ENCODE results near the gene A2M. TPM values are rescaled to one million over a fixed set of nuclear protein-coding genes. Genes with fewer than 3 reads are reported as not detected.

Gene A2M
- total and polyA plus RNA-seq, 2 of the 8 experiments (the other 6 are each of a cell fraction or from before 2014, with no cell fraction given), result 0.15 TPM; not detected in 1

DNA sequence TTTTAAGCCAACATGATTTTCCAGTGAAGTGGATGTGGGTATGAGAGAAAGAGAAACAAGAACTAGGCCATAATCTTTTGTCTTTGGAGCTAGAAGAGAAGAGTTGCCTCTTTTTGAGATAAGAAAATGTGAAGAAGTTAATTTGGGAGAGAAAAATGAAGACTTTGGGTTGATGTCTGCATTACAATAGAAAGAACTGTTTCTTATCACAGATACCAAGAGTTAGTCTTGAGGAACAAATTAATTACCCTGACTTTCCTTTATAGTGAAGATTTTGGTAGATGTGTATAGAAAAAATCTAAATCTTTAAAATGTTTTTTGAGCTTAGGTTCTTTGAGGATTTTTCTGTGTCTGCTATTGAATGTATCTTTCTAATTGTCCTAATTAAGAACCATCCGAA, 4.2 kb downstream of the A2M start:
- Histone ChIP-seq H3K79me2 (ENCODE audit: control insufficient read depth in 1 of 2, insufficient read depth in 2 of 2, low read length in 2 of 2) (no peaks in the 10 kb centered on the region), H3K4ac (replicated peaks; ENCODE audit: insufficient read length, low read depth, low read length) (no peak overlapping the region), H3K23ac (ENCODE audit: insufficient read length) (no peak overlapping the region), H3K4me3 (ENCODE audit: extremely low read depth in 1 of 4, insufficient read depth in 2 of 4, low read depth in 3 of 4, low read length in 4 of 4) (no peak overlapping the region), H4K5ac (ENCODE audit: insufficient read length, low read depth, low read length) (no peak overlapping the region), H2BK5ac (ENCODE audit: low read depth, low read length) (no peak overlapping the region), H3K56ac (replicated peaks; ENCODE audit: insufficient read length, low read depth, low read length) (no peak overlapping the region), H3K23me2 (ENCODE audit: low read depth, low read length) (no peaks in the 10 kb centered on the region), H4K20me1 (replicated peaks in 1 of 2; ENCODE audit: control insufficient read depth in 1 of 2, insufficient read depth in 2 of 2, low read length in 2 of 2) (no peaks in the 10 kb centered on the region), H3K18ac (ENCODE audit: extremely low read depth, low read length) (no peak overlapping the region), H4K91ac (replicated peaks; ENCODE audit: insufficient read length, low read length) (no peak overlapping the region), H2BK120ac (replicated peaks; ENCODE audit: low read depth, low read length) (no peak overlapping the region), H2AK5ac (ENCODE audit: low read depth, low read length) (no peak overlapping the region), H3K36me3 (ENCODE audit: control insufficient read depth in 2 of 4, insufficient read depth in 4 of 4, low read length in 3 of 4) (no peaks in the 10 kb centered on the region), H3K27ac (ENCODE audit: low read depth, low read length) (no peak overlapping the region), H3K4me2 (ENCODE audit: insufficient read depth in 1 of 2, low read depth in 2 of 2, low read length in 2 of 2) (no peak overlapping the region), H3K79me1 (ENCODE audit: low read depth, low read length) (no peaks in the 10 kb centered on the region), H3K27me3 (replicated peaks in 1 of 4; ENCODE audit: control insufficient read depth in 3 of 4, extremely low read depth in 1 of 4, insufficient read depth in 3 of 4, low read length in 3 of 4) (no peaks in the 10 kb centered on the region), H3K14ac (ENCODE audit: insufficient read length) (no peak overlapping the region), H4K8ac (ENCODE audit: extremely low read depth, insufficient read depth, low read length) (no peak overlapping the region), H2AFZ (ENCODE audit: low read length) (no peak overlapping the region), H2BK15ac (ENCODE audit: low read length) (no peak overlapping the region), H2BK20ac (ENCODE audit: low read length) (no peak overlapping the region), H3K4me1 (replicated peaks in 1 of 4; ENCODE audit: control insufficient read depth in 3 of 4, insufficient read depth in 4 of 4, low read length in 3 of 4) (no peaks in the 10 kb centered on the region; a peak in 1 of 7 replicates), H3K9ac (replicated peaks in 1 of 4; ENCODE audit: extremely low read depth in 1 of 4, low read depth in 3 of 4, low read length in 3 of 4) (no peak overlapping the region), H2BK12ac (ENCODE audit: low read depth, low read length) (no peak overlapping the region), H3K9me3 (ENCODE audit: insufficient read depth in 2 of 2, low read depth in 1 of 2, low read length in 1 of 2) (no peaks in the 10 kb centered on the region)
- WGBS, 2 experiments (ENCODE audit: extremely low coverage in 1 of 2, insufficient coverage in 1 of 2, insufficient read length in 1 of 2, insufficient replicate concordance in 2 of 2, low coverage in 1 of 2, low lambda C conversion rate in 2 of 2, missing lambda C conversion rate in 1 of 2), result 84% methylated on average over 1 of the region's 1 CpG; no CpG with 5 or more reads in 1 of the 2 experiments
- ChIA-PET POLR2A (ENCODE audit: partially characterized antibody) (no interaction called here), CTCF (ENCODE audit: partially characterized antibody) (interaction anchor here (0.8 to 1.5 kb wide), 5 partner anchors 8 to 73 kb away, joined by 3 to 5 read pairs (median 3); no protein-coding TSS in a partner anchor)
- FAIRE-seq (no peak), DNase-seq (ENCODE audit: low read depth in 1 of 2, low spot score in 2 of 2) (no peak)
- no peak for TF ChIP-seq RBBP5 (IDR thresholded peaks at IDR 0.05; ENCODE audit: borderline replicate concordance, low read depth, low read length)
- TF ChIP-seq, protein P1, sequence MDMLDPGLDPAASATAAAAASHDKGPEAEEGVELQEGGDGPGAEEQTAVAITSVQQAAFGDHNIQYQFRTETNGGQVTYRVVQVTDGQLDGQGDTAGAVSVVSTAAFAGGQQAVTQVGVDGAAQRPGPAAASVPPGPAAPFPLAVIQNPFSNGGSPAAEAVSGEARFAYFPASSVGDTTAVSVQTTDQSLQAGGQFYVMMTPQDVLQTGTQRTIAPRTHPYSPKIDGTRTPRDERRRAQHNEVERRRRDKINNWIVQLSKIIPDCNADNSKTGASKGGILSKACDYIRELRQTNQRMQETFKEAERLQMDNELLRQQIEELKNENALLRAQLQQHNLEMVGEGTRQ (IDR thresholded peaks at IDR 0.05; ENCODE audit: low read length), result no peak
- no peak for TF ChIP-seq CTBP2 (IDR thresholded peaks at IDR 0.05; ENCODE audit: borderline replicate concordance, insufficient read depth, insufficient read length, low read length)

Measured in H1 (cell line).